Subcutaneous abdominal adipose tissue (tissue), 5 donors: ENCODE results near the gene WASHC4.

Experiments
- H3K27ac ChIP-seq: one replicate; pipeline ENCODE4 v1.7.0; 2013; ENCODE audit warnings: low read depth, mild to moderate bottlenecking, inconsistent platforms, low read length, moderate library complexity
- H3K27me3 ChIP-seq, 5 donors: one replicate each; pipeline ENCODE4 v1.7.0; 2013; ENCODE audit warnings: low read length in 5 of 5, inconsistent platforms in 1 of 5; ENCODE audit not compliant: control insufficient read depth in 5 of 5, insufficient read depth in 4 of 5
- H3K36me3 ChIP-seq, 5 donors: one replicate each; pipeline ENCODE4 v1.7.0; 2013; ENCODE audit warnings: low read length in 5 of 5; ENCODE audit not compliant: control insufficient read depth in 5 of 5, insufficient read depth in 5 of 5
- H3K4me1 ChIP-seq, 5 donors: one replicate each; pipeline ENCODE4 v1.7.0; 2013; ENCODE audit warnings: low read length in 5 of 5, mild to moderate bottlenecking in 3 of 5, moderate library complexity in 1 of 5; ENCODE audit not compliant: control insufficient read depth in 5 of 5, insufficient read depth in 5 of 5
- H3K4me3 ChIP-seq, 5 donors: one replicate each; pipeline ENCODE4 v1.7.0; 2013; ENCODE audit warnings: low read length in 5 of 5, low read depth in 1 of 5
- H3K9ac ChIP-seq, 5 donors: one replicate each; pipeline ENCODE4 v1.7.0; 2013; ENCODE audit warnings: low read length in 5 of 5, mild to moderate bottlenecking in 4 of 5, moderate library complexity in 3 of 5
- H3K9me3 ChIP-seq, 5 donors: one replicate each; pipeline ENCODE4 v1.7.0; 2013; ENCODE audit warnings: low read length in 5 of 5; ENCODE audit not compliant: control insufficient read depth in 5 of 5
- donor health status: healthy.
- donor health status: healthy.
- donor health status: healthy.
- donor health status: healthy.
- donor health status: healthy.

WASHC4 gene

GRCh38 chr12:105202202-105202601 lies 94.7 kb downstream of the WASHC4 start:
- no peak overlapping the region for H3K27ac ChIP-seq
- no peaks in the 10 kb centered on the region for H3K27me3 ChIP-seq
- H3K9me3 ChIP-seq = no peaks in the 10 kb centered on the region
- H3K36me3 ChIP-seq = peaks cover 0 to 93% (median 89%) of the 10 kb centered on the region in 5 donors
- peaks cover 0 to 6% (median 3%) of the 10 kb centered on the region in 5 donors for H3K4me1 ChIP-seq
- H3K4me3 ChIP-seq = no peak overlapping the region
- no peak overlapping the region for H3K9ac ChIP-seq

DNA sequence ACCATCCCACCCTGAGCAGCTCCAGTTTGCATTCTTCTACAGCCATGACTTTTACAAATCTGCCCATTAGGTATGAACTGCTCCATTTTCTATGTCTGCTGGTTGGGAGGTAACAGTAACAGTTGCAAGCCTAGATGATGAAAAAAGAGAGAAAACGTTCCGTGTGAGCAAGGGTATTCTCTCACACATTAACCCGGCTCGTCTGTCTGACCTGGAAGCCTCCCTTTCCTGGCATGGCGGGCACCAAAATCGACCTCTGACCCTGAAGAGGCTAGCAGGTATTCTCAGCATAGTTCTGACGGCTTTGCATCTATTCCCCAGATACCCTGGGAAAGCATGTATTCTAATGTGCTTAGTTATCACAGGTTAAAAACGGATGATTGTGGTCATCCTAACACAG lies 96.6 kb downstream of the WASHC4 start:
- H3K9ac ChIP-seq = no peak overlapping the region
- no peak overlapping the region for H3K4me3 ChIP-seq
- no peaks in the 10 kb centered on the region for H3K9me3 ChIP-seq
- H3K4me1 ChIP-seq = peaks cover 0 to 6% (median 3%) of the 10 kb centered on the region in 5 donors
- no peak overlapping the region for H3K27ac ChIP-seq
- H3K36me3 ChIP-seq = peaks cover 11 to 93% (median 87%) of the 10 kb centered on the region in 5 donors
- H3K27me3 ChIP-seq = no peaks in the 10 kb centered on the region

GRCh38 chr12:105204916-105205315 lies 97.4 kb downstream of the WASHC4 start:
- Histone ChIP-seq H3K36me3 (peaks cover 17 to 95% (median 87%) of the 10 kb centered on the region in 5 donors), H3K4me1 (peaks cover 0 to 6% (median 3%) of the 10 kb centered on the region in 5 donors), H3K4me3 (no peak overlapping the region), H3K9me3 (no peaks in the 10 kb centered on the region), H3K27me3 (no peaks in the 10 kb centered on the region), H3K9ac (no peak overlapping the region), H3K27ac (no peak overlapping the region)

- Histone ChIP-seq H3K4me3 (no peak overlapping the region), H3K4me1 (peaks cover 0 to 6% (median 3%) of the 10 kb centered on the region in 5 donors), H3K27ac (no peak overlapping the region), H3K9me3 (no peaks in the 10 kb centered on the region), H3K27me3 (no peaks in the 10 kb centered on the region), H3K9ac (no peak overlapping the region), H3K36me3 (peaks cover 17 to 90% (median 83%) of the 10 kb centered on the region in 5 donors)
These were observed 98.0 kb downstream of the WASHC4 start for GRCh38 chr12:105205322-105206048.

DNA sequence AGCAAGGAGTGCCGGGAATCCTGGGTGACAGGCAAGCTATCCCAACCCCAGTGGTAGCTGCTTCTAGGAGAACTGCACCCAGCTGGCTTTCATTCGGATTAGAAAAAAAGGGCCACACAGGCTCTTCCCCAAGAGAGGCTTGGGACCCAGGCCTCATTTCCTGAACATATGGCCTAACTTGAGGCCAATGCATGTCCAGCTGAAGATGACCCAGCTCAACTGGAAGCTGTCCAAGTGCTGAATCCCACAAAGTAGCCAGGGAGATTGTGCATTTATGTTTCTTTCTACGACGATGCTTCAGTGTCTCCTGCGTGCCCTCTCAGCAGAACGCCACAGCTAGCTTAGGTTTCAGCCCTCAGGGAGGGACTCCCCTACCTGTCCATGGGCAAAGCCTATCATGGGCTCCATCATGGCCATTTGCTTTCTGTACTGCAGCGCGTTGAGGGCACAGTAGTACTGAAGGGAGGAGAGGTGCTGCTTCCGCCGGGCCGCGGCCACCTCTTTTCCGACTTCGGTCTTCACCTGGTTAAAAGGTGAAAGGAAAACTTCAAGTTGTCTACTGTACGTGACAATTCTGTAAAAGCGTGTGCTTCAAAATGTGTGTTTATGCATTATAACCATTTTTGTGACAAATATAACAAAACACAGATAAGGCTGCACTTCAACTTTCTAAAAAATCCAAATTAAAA lies 99.3 kb downstream of the WASHC4 start:
- no peak overlapping the region for H3K9ac ChIP-seq
- no peak overlapping the region for H3K4me3 ChIP-seq
- no peak overlapping the region for H3K27ac ChIP-seq
- no peaks in the 10 kb centered on the region for H3K27me3 ChIP-seq
- peaks cover 23 to 90% (median 82%) of the 10 kb centered on the region in 5 donors for H3K36me3 ChIP-seq
- peaks cover 0 to 3% (median 0%) of the 10 kb centered on the region in 5 donors for H3K4me1 ChIP-seq
- no peaks in the 10 kb centered on the region for H3K9me3 ChIP-seq

- Histone ChIP-seq H3K27ac (no peak overlapping the region), H3K4me3 (no peak overlapping the region), H3K4me1 (peaks cover 0 to 3% (median 0%) of the 10 kb centered on the region in 5 donors), H3K36me3 (peaks cover 26 to 81% (median 67%) of the 10 kb centered on the region in 5 donors), H3K9ac (no peak overlapping the region), H3K9me3 (no peaks in the 10 kb centered on the region), H3K27me3 (no peaks in the 10 kb centered on the region)
These were observed 101.6 kb downstream of the WASHC4 start for GRCh38 chr12:105209091-105209490.

DNA sequence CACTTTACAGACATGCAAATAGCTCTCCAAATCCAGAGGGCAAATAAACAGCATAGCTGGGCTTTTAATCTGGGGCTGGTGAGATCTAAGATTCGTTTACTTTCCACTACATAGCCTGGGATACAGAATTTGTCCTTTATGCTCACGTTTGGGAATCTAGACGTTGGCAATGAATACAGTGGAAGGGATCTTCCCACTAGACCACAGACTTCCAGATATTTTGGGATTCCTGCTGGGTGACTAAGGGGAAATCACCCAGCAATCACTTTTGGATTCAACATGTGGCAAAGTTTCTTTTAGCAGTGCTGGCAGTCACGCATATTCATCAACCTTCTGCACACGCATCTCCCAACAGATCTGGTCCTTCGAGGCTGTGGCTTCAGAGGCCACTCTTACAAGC lies 104.9 kb downstream of the WASHC4 start:
- H3K36me3 ChIP-seq = peaks cover 27 to 80% (median 57%) of the 10 kb centered on the region in 5 donors
- no peak overlapping the region for H3K4me3 ChIP-seq
- H3K27ac ChIP-seq = no peak overlapping the region
- H3K4me1 ChIP-seq = peaks cover 0 to 3% (median 0%) of the 10 kb centered on the region in 5 donors
- H3K9me3 ChIP-seq = no peaks in the 10 kb centered on the region
- no peak overlapping the region for H3K9ac ChIP-seq
- H3K27me3 ChIP-seq = no peaks in the 10 kb centered on the region

DNA sequence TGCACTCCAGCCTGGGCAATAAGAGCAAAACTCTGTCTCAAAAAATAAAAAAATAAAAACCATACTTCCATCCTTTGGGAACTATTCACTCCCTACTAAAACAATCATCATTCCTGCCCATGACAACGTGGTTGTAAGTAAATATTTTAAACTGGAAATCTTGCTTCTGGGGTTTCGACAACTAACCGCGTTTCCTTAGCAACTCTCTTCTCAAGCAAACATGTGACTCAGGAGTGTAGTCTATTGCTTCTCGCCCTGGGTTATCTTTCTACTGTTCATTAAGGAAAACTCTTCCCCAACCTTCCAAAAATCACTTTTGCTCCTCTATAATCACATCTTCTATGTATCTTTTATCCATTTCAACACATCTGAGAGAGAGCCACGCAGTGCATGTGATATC lies 106.6 kb downstream of the WASHC4 start:
- Histone ChIP-seq H3K9ac (no peak overlapping the region), H3K9me3 (no peaks in the 10 kb centered on the region), H3K27ac (no peak overlapping the region), H3K4me3 (no peak overlapping the region), H3K27me3 (no peaks in the 10 kb centered on the region), H3K36me3 (peaks cover 18 to 71% (median 48%) of the 10 kb centered on the region in 5 donors), H3K4me1 (peaks cover 0 to 18% (median 12%) of the 10 kb centered on the region in 5 donors)

GRCh38 chr12:105214670-105215375 lies 107.3 kb downstream of the WASHC4 start:
- Histone ChIP-seq H3K36me3 (peaks cover 15 to 64% (median 43%) of the 10 kb centered on the region in 5 donors), H3K9ac (no peak overlapping the region), H3K9me3 (no peaks in the 10 kb centered on the region), H3K4me3 (no peak overlapping the region), H3K27me3 (no peaks in the 10 kb centered on the region), H3K4me1 (peaks cover 0 to 24% (median 18%) of the 10 kb centered on the region in 5 donors), H3K27ac (no peak overlapping the region)
